HEK293T (cell line): ENCODE measurements around the gene KCTD18.
A peak's percentile ranks its signal among the peaks of the same experiment; 100 is the strongest.

Source experiments
- CTCF ChIA-PET: fragments of 350-600 bp; formaldehyde crosslinking; extraction: SDS; loops from one replicate; lab custom pipeline; 2021; ENCODE audit warnings: antibody characterized with exemption, inconsistent platforms; lab: Yijun Ruan, JAX
- POLR2A ChIA-PET: fragments of 350-600 bp; formaldehyde crosslinking; extraction: SDS; loops from one replicate; lab custom pipeline; 2020; ENCODE audit warnings: antibody characterized with exemption, inconsistent platforms; lab: Yijun Ruan, JAX
- DNase-seq: peaks from one replicate; pipeline ENCODE4 v3.0.0; 2012; ENCODE audit warnings: mixed read lengths; ENCODE audit errors: extremely low spot score
- ARNT ChIP-seq: fragments of 450-650 bp; IDR thresholded peaks from 2 replicates; pipeline ENCODE4 v1.6.1; 2017; ENCODE audit warnings: mild to moderate bottlenecking
- BHLHE40 ChIP-seq: fragments of 450-650 bp; IDR thresholded peaks from 2 replicates; pipeline ENCODE4 v1.6.1; 2016; ENCODE audit warnings: mild to moderate bottlenecking, moderate library complexity, borderline replicate concordance
- CTBP1 ChIP-seq: fragments of 450-650 bp; IDR thresholded peaks from 2 replicates; pipeline ENCODE4 v1.6.1; 2016; ENCODE audit warnings: borderline replicate concordance
- ELF4 ChIP-seq: fragments of 450-650 bp; IDR thresholded peaks from 2 replicates; pipeline ENCODE4 v1.6.1; 2017; ENCODE audit warnings: antibody characterized with exemption
- FOXA1 ChIP-seq: fragments of 450-650 bp; IDR thresholded peaks from 2 replicates; pipeline ENCODE4 v1.6.1; 2016; ENCODE audit warnings: mild to moderate bottlenecking
- FOXK2 ChIP-seq: fragments of 450-650 bp; IDR thresholded peaks from 2 replicates; pipeline ENCODE4 v1.6.1; 2016; ENCODE audit warnings: mild to moderate bottlenecking
- FOXM1 ChIP-seq: fragments of 450-650 bp; IDR thresholded peaks from 2 replicates; pipeline ENCODE4 v1.6.1; 2017; ENCODE audit warnings: mild to moderate bottlenecking, borderline replicate concordance
- HDGF ChIP-seq: fragments of 450-650 bp; IDR thresholded peaks from 2 replicates; pipeline ENCODE4 v1.6.1; 2017; ENCODE audit warnings: antibody characterized with exemption, borderline replicate concordance
- L3MBTL2 ChIP-seq: fragments of 450-650 bp; conservative IDR thresholded peaks from 2 replicates; pipeline ENCODE4 v1.6.1; 2016; ENCODE audit warnings: mild to moderate bottlenecking
- LEF1 ChIP-seq: fragments of 450-650 bp; IDR thresholded peaks from 2 replicates; pipeline ENCODE4 v1.6.1; 2017; ENCODE audit warnings: mild to moderate bottlenecking, borderline replicate concordance
- NFRKB ChIP-seq: fragments of 450-650 bp; IDR thresholded peaks from 2 replicates; pipeline ENCODE4 v1.6.1; 2016; ENCODE audit warnings: mild to moderate bottlenecking, moderate library complexity
- PKNOX1 ChIP-seq: fragments of 450-650 bp; IDR thresholded peaks from 2 replicates; pipeline ENCODE4 v1.6.1; 2016
- SP1 ChIP-seq: fragments of 450-650 bp; IDR thresholded peaks from 2 replicates; pipeline ENCODE4 v1.6.1; 2017
- SUZ12 ChIP-seq: fragments of 450-650 bp; IDR thresholded peaks from 2 replicates; pipeline ENCODE4 v1.6.1; 2016; ENCODE audit warnings: mild to moderate bottlenecking
- TARDBP ChIP-seq: fragments of 450-650 bp; IDR thresholded peaks from 2 replicates; pipeline ENCODE4 v1.6.1; 2016
- ZNF384 ChIP-seq: fragments of 450-650 bp; IDR thresholded peaks from 2 replicates; pipeline ENCODE4 v1.6.1; 2016

KCTD18 gene

GRCh38 chr2:200496696-200497095, 13.2 kb downstream of the KCTD18 start:
- DNase-seq: no peak
- POLR2A ChIA-PET: no interaction called here
- CTCF ChIA-PET: interaction anchor here (1.0 kb wide), 2 partner anchors 11 to 15 kb away, joined by 4 read pairs; no protein-coding TSS in a partner anchor
- TF ChIP-seq ELF4: no peak
- no peak for TF ChIP-seq ZNF384
- TF ChIP-seq HDGF: no peak
- no peak for TF ChIP-seq FOXM1

- DNase-seq: no peak
- ChIA-PET CTCF (interaction anchor here (0.6 to 1.3 kb wide), 3 partner anchors 16 to 521 kb away, joined by 3 read pairs; partner anchors contain the start of gene KCTD18), POLR2A (no interaction called here)
- no peak for TF ChIP-seq FOXK2
- TF ChIP-seq ELF4: no peak
- TF ChIP-seq HDGF: no peak
- TF ChIP-seq SP1: no peak
- no peak for TF ChIP-seq BHLHE40
- TF ChIP-seq FOXA1: no peak
- no peak for TF ChIP-seq ARNT
- TF ChIP-seq NFRKB: no peak
- no peak for TF ChIP-seq SUZ12
- TF ChIP-seq CTBP1: no peak
- no peak for TF ChIP-seq L3MBTL2
- no peak for TF ChIP-seq ZNF384
- no peak for TF ChIP-seq FOXM1
- no peak for TF ChIP-seq TARDBP
- TF ChIP-seq PKNOX1: no peak
- no peak for TF ChIP-seq LEF1
Observed at GRCh38 chr2:200494048-200494447, 15.8 kb downstream of the KCTD18 start.

GRCh38 chr2:200492656-200493055, 17.2 kb downstream of the KCTD18 start:
- ChIA-PET CTCF (no interaction called here), POLR2A (no interaction called here)
- no peak for DNase-seq
- no peak for TF ChIP-seq ZNF384
- no peak for TF ChIP-seq ARNT
- no peak for TF ChIP-seq L3MBTL2
- no peak for TF ChIP-seq SP1
- TF ChIP-seq LEF1: no peak
- TF ChIP-seq PKNOX1: no peak

- ChIA-PET POLR2A (no interaction called here), CTCF (no interaction called here)
- DNase-seq: no peak
- TF ChIP-seq ARNT (no peak), SUZ12 (no peak), FOXA1 (no peak)
Observed at GRCh38 chr2:200490001-200490400, 19.9 kb downstream of the KCTD18 start.

- CTCF ChIA-PET: no interaction called here
Observed at GRCh38 chr2:200488169-200488568, 21.7 kb downstream of the KCTD18 start.

GRCh38 chr2:200486529-200486928, 23.3 kb downstream of the KCTD18 start:
- ChIA-PET POLR2A (no interaction called here), CTCF (interaction anchor here (0.9 to 1.5 kb wide), 4 partner anchors 10 to 506 kb away, joined by 3 to 5 read pairs (median 4); partner anchors contain the start of gene KCTD18)
- no peak for DNase-seq
- TF ChIP-seq FOXA1 (no peak), SUZ12 (no peak), LEF1 (no peak), FOXM1 (no peak), ELF4 (no peak), L3MBTL2 (no peak), ARNT (no peak), FOXK2 (no peak), NFRKB (no peak), TARDBP (no peak), BHLHE40 (no peak), HDGF (no peak), ZNF384 (no peak), SP1 (no peak), CTBP1 (no peak), PKNOX1 (no peak)

More at GRCh38 chr2:200488169-200488568, 21.7 kb downstream of the KCTD18 start:
- DNase-seq: no peak
- POLR2A ChIA-PET: no interaction called here
- TF ChIP-seq NFRKB: no peak
- no peak for TF ChIP-seq FOXA1
- TF ChIP-seq L3MBTL2: no peak
- no peak for TF ChIP-seq SUZ12

GRCh38 chr2:200484934-200485333, 24.9 kb downstream of the KCTD18 start:
- DNase-seq: no peak
- no peak for TF ChIP-seq FOXA1
- no peak for TF ChIP-seq TARDBP
- TF ChIP-seq PKNOX1: peak; percentile 70
- ChIA-PET POLR2A (interaction anchor here (0.6 kb wide), 1 partner anchor 54 kb away, joined by 3 read pairs; no protein-coding TSS in a partner anchor), CTCF (interaction anchor here (0.7 to 2.7 kb wide), 5 partner anchors 11 to 260 kb away, joined by 3 to 28 read pairs (median 4); no protein-coding TSS in a partner anchor)
